HG03060 (cell line): ENCODE results near the gene CREB3L2.

Experiments used
- ATAC-seq: cut with Tn5 transposase; IDR thresholded peaks from one replicate; pipeline ENCODE4 v1.9.1; 2021; ENCODE audit warnings: low read depth, moderate number of reproducible peaks; ENCODE audit not compliant: unreplicated experiment

The CREB3L2 gene

GRCh38 chr7:137881607-137882260, 120.2 kb downstream of the CREB3L2 start:
- ATAC-seq: peak; percentile 4

DNA sequence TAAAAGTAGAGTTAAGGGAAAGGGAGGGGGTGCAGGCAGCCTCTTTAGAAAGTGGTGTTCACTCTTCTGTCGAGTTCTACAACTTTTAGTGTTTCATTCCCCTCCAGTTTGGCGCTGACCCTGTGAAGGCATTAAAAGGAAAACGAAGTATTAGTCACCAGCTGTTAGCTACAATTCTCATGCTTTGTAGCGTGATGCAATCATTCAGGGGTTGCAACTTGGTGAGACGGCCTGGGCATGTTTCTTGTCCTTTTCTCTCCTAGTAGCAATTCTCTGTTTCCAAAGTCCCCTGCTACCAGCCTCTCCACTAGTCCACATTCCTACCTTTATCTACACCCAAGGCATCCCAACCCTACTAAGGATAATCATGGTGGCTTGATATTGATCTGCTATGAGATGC, 121.5 kb downstream of the CREB3L2 start:
- no peak for ATAC-seq

DNA sequence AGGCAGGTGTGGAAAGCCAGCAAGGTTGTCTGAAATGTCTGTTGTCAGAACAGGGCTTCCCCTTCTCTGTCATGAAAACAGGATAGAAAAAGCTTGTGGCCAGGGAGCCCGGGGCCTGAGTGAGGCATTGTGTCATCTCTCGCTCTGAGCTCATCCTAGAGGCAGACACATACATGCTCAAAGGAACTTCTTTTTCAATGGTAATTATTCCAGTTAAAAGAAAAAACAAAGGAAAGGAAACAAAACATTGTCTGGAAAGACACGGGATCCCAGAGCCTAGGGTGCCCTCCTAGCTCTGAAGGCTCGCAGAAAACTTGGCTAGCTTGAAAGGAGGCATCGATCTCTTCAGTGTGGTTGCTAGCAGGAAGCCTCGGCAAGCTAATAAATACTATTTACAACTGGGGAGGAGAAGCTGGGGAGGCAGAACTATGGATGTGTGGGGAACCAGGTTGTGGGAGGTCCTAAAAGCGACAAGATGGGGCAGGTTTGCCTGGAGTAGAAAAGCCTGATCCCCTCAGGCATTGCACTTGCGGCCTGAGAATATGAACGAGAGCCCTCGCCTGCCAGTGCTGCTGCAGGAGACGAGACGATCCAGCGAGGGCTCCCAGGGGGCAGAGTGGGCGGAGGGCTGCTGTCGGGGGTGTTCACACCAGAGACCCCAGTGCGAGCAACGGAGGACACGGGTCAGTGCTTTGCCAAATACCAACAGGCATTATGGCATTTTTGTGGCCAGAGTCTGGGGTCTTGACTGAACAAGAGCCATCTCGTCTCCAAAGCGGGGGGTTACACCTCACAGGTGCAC, 122.3 kb downstream of the CREB3L2 start:
- no peak for ATAC-seq

DNA sequence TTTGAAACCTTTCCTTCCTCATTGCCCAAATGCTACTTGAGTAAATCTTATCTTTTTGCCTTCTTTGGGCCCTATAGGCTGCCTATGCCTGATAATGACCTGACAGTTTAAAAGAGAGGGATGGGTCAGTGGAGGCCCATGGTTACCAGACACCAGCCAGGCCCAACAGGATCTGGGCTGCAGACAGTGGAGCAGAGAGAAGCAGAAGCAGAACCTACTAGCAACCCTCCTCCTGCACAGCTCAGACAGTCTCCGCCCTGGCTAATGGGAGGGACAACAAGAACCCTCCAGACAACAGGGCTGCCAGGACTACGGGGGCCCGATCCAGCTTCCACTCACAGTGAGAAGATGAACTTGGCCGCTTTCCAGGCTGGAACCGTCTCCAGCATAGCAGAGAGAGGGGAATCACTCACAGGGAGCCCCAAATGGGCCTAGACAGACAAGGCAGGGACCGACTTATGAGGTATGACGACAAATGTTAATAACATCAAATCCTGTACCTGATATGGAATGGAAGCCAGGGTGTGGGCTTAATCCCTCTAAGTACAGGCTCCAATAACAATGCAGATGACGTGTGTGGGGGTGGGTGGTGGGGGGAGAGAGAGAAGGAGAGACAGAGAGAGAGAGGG, 123.4 kb downstream of the CREB3L2 start:
- ATAC-seq: no peak

GRCh38 chr7:137877027-137877675, 124.7 kb downstream of the CREB3L2 start:
- ATAC-seq: no peak

DNA sequence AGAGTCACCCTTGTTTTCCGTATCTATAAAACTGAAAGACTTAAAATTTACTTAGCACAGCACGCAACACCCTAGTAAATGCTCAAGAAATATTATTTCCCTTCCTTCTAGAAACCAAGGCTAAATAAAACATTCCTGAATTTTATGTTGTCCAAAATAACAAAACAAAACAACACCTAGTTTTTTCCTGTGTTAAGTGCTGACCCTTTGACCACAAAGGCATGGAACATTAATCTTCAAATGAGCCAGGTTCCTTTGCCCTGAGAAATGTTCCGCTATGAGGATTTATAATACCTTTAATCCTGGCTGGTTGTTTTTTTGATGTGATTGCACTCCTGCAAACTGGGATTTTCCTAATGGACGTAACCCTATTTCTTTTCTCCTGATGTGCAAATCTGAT, 126.1 kb downstream of the CREB3L2 start:
- no peak for ATAC-seq

DNA sequence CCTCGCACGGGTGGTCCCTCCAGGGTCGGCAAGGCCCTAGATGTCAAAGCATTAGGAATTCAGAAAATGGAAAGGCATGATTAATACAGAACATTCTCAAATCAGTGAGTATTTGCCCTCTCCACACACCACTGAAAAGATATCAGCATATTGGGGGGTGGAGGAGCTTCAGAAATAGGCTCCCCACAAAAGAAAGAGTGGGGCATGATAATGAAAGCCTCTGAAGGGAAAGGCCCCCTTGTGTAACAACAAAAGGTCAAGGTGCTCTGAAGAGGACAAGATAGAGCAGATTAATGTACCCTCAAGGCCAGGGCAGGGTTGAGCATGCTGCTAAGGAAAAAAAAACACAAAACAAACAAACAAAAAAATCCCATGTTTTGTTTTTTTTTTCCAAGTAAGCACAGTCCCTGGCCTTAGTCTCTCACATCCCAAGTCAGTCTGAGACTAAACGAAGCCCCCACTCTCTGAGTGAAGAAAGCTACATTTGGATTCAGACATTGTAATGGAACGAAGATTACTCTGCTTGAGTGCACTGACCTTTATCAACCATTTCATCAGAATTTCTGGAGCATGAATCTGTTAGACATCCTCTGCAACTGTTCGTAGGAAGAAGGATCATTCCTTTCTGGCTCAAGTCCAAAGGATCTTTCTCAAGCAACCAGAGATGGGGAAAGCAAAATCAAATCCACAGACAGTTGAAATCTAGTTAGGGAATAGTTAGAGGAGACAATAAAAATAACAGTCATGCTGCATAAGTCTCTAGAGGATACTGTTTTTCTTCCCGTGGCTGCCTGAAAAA, 127.7 kb downstream of the CREB3L2 start:
- no peak for ATAC-seq

DNA sequence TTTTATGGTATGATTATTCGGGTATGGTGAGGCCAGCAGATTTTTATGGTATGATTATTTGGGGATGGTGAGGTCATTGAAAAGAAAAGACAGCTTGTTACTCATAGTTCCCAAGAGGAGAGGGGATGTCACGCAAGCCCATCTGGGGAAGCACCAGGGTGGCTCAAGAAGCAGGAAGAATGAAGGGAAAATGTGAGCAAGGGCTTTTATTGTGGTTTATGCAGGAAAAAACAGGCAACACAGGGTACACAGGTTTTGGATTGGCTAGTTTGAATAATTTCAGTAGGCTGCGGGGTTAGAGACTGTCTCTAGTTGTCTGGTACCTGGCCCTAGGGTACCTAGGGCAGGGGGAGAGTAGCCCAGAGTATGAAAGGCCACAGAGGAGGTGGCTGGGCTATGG, 128.4 kb downstream of the CREB3L2 start:
- no peak for ATAC-seq

DNA sequence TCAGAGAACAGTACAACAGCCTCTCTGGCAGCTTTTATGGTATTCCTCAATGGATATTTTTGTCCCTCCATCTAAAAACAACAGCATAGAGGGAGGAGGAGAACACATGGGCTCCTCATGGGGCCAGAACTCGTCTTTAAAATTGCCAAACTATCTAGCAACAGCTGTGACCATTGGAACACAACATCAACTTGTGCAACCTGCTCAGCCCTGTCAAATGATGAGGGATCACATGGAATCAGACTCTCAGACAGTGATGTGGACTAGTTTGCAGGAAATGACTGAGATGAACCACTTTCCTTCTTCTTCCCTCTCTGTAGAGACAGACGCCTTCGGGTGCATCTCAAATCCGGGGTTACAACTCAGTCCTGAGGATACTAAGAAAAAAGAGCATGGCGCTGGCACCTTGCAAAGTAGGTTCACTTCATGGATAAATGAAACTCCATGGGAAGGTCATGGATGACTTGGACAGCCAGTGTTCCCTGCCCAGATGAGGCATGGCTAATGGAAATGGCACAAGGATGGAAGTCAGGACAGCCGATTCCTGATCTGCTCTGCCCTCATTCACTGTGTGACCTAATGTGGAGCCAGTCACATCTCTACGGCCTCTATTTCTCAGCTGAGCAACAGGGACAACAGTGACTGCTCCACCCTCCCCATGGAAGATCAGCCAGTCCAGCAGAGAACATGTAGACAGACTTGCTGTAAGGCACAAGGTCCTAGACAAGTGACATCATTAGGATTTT, 130.5 kb downstream of the CREB3L2 start:
- no peak for ATAC-seq

DNA sequence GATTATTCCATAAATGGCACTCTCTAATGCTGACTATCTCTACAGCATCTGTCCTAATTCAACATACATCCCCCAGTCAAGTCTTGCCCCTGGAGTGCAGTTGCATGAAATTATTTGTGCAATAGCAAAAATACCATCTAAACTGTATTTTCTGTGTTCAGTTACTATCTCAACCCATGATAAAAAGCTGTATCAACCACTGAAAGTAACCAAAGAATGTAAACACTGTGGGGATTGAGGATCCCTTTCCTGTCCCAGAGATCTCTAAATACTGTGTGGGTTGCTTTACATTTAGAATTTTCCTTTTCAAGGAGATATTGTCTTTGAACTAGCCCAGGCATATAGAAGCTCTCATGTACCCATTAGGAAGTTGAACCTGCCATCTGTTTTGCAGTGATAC, 131.2 kb downstream of the CREB3L2 start:
- no peak for ATAC-seq

- no peak for ATAC-seq
Observed at GRCh38 chr7:137870078-137870477, 131.8 kb downstream of the CREB3L2 start.

- ATAC-seq: no peak
Observed at GRCh38 chr7:137869260-137869659, 132.6 kb downstream of the CREB3L2 start.

DNA sequence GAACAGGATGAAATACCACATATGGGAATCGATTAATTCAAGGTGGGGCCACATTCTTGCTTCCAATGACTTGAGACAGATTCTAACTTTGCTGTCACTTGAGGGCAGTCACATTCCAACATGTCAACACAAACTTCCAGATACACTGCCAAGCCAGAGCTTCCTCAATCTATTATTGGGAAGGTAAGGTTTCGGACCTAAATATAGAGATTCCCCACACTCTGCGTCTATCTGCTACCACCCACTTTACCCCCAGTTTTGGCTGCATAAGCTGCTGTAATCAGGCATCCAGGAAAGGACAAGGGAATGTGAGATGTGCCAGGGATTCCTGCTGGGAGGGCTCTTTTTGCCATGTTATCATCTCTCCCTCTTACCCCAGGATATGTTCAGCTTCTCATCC, 134.6 kb downstream of the CREB3L2 start:
- no peak for ATAC-seq

DNA sequence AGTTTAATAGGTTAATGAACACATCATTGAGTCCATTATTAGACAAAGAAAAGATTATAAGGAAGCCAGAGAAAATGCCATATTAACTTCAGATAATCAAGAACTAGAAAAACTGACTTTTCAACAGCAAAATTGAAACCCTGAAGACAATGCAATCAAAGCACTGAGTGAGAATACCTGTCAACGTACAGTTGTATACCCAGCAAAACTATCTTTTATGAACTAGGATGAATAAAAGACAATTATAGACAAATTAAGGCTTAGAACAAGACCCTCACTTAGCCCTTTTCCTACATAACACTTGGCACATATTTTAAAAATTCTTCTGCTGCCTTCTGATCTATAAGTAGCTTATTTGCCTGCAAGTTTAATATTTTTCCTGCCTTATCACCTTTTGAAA, 136.1 kb downstream of the CREB3L2 start:
- no peak for ATAC-seq

DNA sequence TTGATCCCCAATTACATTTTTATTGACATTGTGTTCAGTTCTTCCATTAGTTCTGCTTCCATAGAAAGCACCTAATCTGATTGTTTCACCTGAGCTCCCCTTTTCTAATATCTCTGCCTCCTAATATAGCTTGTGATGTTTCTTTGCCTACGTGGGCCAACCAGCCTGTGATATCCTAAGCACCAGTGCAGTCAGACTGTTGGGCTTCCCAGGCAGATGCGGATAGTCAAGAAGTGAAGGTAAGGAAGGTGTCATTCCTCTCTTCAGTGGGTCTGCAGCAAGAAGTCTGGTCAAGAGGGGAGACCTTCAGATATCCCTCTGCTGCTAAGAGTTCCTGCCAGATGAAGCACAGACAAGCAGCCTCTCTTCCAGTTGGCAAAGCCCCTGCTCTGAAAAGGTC, 138.9 kb downstream of the CREB3L2 start:
- ATAC-seq: no peak

DNA sequence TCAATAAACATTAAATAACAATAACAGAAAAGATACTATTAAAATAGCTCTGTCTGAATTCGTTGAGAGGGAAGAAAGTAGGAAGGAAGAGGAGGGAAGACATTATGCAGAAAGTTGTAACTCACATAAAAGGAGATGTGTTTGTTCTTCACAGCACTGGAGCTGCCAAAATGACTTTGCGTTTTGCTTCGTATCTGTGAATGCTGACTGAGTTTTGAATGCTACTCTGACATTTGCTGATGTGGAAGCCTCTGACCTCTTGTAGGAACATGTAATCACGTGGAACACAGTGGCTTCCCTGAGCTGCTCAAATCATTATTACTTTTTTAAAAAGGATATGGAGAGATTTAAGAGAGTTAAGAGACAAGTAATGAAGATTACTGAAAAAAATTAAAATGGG, 139.5 kb downstream of the CREB3L2 start:
- ATAC-seq: no peak

GRCh38 chr7:137860542-137860941, 141.3 kb downstream of the CREB3L2 start:
- ATAC-seq: no peak

- ATAC-seq: no peak
Observed at GRCh38 chr7:137853053-137853452, 148.8 kb downstream of the CREB3L2 start.

DNA sequence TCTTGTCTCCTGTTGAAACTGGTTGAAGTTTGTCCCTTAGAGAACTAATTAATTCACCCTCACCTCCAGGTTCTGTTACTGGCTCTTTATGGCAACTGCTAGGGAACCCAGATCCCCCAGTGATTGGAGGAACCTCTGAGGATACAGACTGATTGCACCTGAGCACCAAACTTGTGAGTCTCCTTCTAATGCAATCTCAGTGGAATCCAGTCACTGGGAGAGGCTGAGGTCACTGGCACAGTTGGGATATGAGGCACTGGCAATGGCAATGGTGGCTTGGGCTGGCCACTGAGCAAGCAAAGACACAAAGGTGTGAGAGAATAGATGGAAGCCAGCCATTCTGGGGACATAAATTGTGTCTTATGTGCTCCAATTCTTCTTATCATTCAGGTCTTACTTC, 149.8 kb downstream of the CREB3L2 start:
- ATAC-seq: no peak
